ENCODE data around the gene CSRNP3.

CSRNP3 gene

GRCh38 chr2:165469417-165469816, at the start of gene CSRNP3:
Gene CSRNP3, plus strand, starts transcription at chr2:165469698. Its CDS starts 125,368 bp downstream, at chr2:165595066.
- no peak for DNase-seq
- Mint-ChIP-seq H3K27me3 (no peaks in the 10 kb centered on the region), H3K4me1 (no peaks in the 10 kb centered on the region), H3K36me3 (no peaks in the 10 kb centered on the region), H3K4me3 (no peak within 1 kb of the TSS), H3K27ac (no peak within 1 kb of the TSS), H3K9me3 (no peaks in the 10 kb centered on the region)
- CTCF ChIA-PET: interaction anchor here (0.7 kb wide), 1 partner anchor 50 kb away, joined by 3 read pairs; no protein-coding TSS in a partner anchor

- CTCF ChIA-PET: no interaction called here
- DNase-seq: no peak
- Mint-ChIP-seq H3K36me3 (no peaks in the 10 kb centered on the region), H3K4me3 (no peak overlapping the region), H3K9me3 (peaks cover 5% of the 10 kb centered on the region), H3K4me1 (no peaks in the 10 kb centered on the region), H3K27me3 (no peaks in the 10 kb centered on the region), H3K27ac (no peak overlapping the region)
Observed at GRCh38 chr2:165420231-165420630, 49.3 kb upstream of the CSRNP3 start.

- DNase-seq: no peak
- no peaks in the 10 kb centered on the region for H3K36me3 Mint-ChIP-seq
- no peak overlapping the region for H3K27ac Mint-ChIP-seq
- no peaks in the 10 kb centered on the region for H3K4me1 Mint-ChIP-seq
- CTCF ChIA-PET: interaction anchor here (0.5 kb wide), 1 partner anchor 13 kb away, joined by 3 read pairs; no protein-coding TSS in a partner anchor
- H3K27me3 Mint-ChIP-seq: no peaks in the 10 kb centered on the region
- no peak overlapping the region for H3K4me3 Mint-ChIP-seq
- H3K9me3 Mint-ChIP-seq: peaks cover 5% of the 10 kb centered on the region
Observed at GRCh38 chr2:165423081-165423480, 46.4 kb upstream of the CSRNP3 start.

DNA sequence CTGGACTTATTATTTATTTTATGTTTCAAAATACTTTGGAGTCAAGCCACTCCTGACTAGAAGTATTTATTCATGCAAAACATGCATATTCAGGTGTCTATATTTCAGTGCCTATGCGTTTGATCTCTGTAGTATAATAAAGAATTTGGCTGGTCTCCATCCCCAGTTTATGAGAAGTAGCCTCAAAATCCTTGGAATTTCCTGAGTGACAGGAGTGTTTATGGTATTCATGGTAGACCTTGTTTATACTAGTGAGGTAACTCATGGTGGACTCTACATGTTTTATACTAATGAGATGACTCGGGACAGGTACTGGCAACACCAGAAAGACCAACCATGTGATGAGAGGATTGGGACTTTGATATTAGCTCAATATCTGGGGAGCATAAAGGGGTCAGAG, 43.9 kb upstream of the CSRNP3 start:
- Mint-ChIP-seq H3K27me3 (no peaks in the 10 kb centered on the region), H3K27ac (no peak overlapping the region)

DNA sequence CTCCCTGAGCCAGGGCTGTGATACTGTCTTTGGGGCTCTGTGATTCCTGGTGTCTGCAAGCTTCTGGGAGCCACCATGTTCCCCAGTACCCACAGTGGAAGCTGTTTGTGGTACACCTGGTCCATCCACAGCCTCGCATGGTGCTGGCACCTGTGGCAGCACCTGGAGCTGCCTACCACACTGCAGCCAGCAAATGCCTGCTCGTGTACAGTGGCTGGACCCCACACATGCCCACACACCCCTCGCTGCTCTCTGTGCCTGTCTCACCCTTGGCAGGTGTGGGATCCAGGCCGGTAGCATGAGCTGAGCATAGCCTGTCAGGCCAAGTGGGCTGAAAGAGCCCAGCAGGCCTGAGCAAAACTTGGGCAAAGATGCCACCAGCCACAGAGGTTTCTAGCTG, 41.8 kb upstream of the CSRNP3 start:
- DNase-seq: no peak
- CTCF ChIA-PET: no interaction called here
- no peak overlapping the region for H3K27ac Mint-ChIP-seq

More for the DNA sequence above, 43.9 kb upstream of the CSRNP3 start:
- no peak for DNase-seq
- peaks cover 5% of the 10 kb centered on the region for H3K9me3 Mint-ChIP-seq
- H3K36me3 Mint-ChIP-seq: no peaks in the 10 kb centered on the region
- H3K4me1 Mint-ChIP-seq: no peaks in the 10 kb centered on the region
- H3K4me3 Mint-ChIP-seq: no peak overlapping the region
- CTCF ChIA-PET: no interaction called here

DNA sequence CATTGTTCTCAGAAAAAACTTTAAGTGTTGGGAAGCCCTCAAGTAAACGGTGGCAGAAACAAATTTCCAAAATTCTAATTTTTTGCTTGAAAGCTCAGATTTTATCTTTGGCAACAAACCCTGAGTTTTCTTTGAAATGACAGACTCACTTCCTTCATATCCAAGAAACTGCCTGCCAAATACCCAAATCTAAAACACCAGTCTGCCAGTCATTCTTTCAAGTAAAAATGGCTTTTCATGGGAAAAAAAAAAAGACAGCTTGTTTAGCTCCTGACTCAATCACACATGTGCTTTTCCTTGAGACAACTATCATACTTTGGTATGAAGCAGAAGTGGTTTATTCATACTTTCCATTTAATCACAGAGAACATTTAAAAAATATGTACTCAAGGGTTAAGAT, 40.6 kb upstream of the CSRNP3 start:
- CTCF ChIA-PET: interaction anchor here (0.6 kb wide), 1 partner anchor 553 kb away, joined by 3 read pairs; no protein-coding TSS in a partner anchor
- DNase-seq: no peak
- H3K9me3 Mint-ChIP-seq: no peaks in the 10 kb centered on the region
- H3K36me3 Mint-ChIP-seq: no peaks in the 10 kb centered on the region
- H3K27me3 Mint-ChIP-seq: no peaks in the 10 kb centered on the region
- H3K4me1 Mint-ChIP-seq: no peaks in the 10 kb centered on the region
- H3K4me3 Mint-ChIP-seq: no peak overlapping the region
- no peak overlapping the region for H3K27ac Mint-ChIP-seq

More for the DNA sequence above, 41.8 kb upstream of the CSRNP3 start:
- Mint-ChIP-seq H3K27me3 (no peaks in the 10 kb centered on the region), H3K4me1 (no peaks in the 10 kb centered on the region), H3K4me3 (no peak overlapping the region), H3K9me3 (peaks cover 2% of the 10 kb centered on the region), H3K36me3 (no peaks in the 10 kb centered on the region)

DNA sequence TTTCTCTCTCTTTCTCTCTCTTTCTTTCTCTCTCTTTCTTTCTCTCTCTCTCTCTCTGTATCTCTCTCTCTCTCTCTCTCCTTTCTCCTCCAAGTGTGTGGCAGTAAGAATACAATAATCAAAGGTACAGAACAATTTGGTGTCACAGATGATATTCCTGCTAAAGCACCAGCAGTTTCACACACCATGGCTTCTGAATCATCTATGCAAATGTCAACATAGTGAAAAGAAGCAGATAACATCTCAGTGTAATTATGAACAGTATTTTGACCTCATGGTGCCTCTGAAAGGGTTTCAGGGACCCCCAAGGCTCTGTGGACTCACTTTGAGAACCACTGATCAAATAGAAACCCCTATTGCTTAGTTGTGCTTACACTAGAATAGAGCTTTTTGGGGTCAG, 38.5 kb upstream of the CSRNP3 start:
- Mint-ChIP-seq H3K27ac (no peak overlapping the region), H3K4me3 (no peak overlapping the region), H3K4me1 (no peaks in the 10 kb centered on the region), H3K27me3 (no peaks in the 10 kb centered on the region), H3K9me3 (no peaks in the 10 kb centered on the region), H3K36me3 (no peaks in the 10 kb centered on the region)
- no peak for DNase-seq
- CTCF ChIA-PET: no interaction called here

DNA sequence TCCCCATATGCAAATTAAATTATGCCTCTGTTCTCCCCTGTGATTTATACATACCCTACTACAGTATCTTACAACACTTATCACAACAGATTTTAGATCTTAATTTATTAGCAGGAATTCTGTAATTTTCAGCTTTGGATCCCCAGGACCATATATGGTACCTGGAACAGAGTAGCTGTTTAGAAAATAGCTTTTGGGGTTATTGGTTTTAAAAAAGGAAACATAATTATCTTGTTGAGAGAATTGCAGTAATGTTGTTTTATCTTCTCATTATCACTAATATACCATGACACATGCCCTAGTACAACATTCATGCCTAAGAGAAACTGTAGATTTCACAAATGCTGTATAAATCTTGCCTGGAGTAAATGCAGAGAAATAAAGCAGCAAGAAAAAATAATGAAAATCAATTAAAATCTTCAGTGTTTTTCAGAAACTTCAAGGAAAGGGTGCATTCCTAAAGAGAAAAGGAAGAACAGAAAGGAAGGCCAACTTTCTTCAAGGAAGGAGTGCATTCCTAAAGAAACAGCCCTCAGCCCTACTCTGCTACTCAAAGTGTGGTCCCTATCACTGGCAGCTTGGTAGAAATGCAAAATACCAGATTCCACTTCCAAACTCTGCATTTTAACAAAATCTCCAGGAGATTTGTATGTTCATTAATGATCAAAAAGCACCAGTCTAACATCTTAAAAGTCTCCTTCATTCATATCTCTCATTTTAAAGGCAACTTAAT, 37.1 kb upstream of the CSRNP3 start:
- H3K27ac Mint-ChIP-seq: no peak overlapping the region
- H3K36me3 Mint-ChIP-seq: no peaks in the 10 kb centered on the region
- CTCF ChIA-PET: interaction anchor here (0.7 to 1.2 kb wide), 2 partner anchors 9 to 196 kb away, joined by 3 to 4 read pairs; no protein-coding TSS in a partner anchor
- no peaks in the 10 kb centered on the region for H3K4me1 Mint-ChIP-seq
- no peak overlapping the region for H3K4me3 Mint-ChIP-seq
- no peak for DNase-seq
- no peaks in the 10 kb centered on the region for H3K9me3 Mint-ChIP-seq
- no peaks in the 10 kb centered on the region for H3K27me3 Mint-ChIP-seq

GRCh38 chr2:165434865-165435496, 34.5 kb upstream of the CSRNP3 start:
- Mint-ChIP-seq H3K27ac (no peak overlapping the region), H3K9me3 (no peaks in the 10 kb centered on the region), H3K4me1 (no peaks in the 10 kb centered on the region), H3K4me3 (no peak overlapping the region), H3K27me3 (no peaks in the 10 kb centered on the region), H3K36me3 (no peaks in the 10 kb centered on the region)
- CTCF ChIA-PET: interaction anchor here (0.9 to 1.5 kb wide), 2 partner anchors 14 to 16 kb away, joined by 3 to 4 read pairs; no protein-coding TSS in a partner anchor
- DNase-seq: no peak

GRCh38 chr2:165435611-165436010, 33.9 kb upstream of the CSRNP3 start:
- Mint-ChIP-seq H3K27me3 (no peaks in the 10 kb centered on the region), H3K27ac (no peak overlapping the region), H3K4me1 (no peaks in the 10 kb centered on the region), H3K9me3 (no peaks in the 10 kb centered on the region), H3K36me3 (no peaks in the 10 kb centered on the region), H3K4me3 (no peak overlapping the region)
- CTCF ChIA-PET: interaction anchor here (0.9 to 1.5 kb wide), 2 partner anchors 13 to 15 kb away, joined by 3 to 4 read pairs; no protein-coding TSS in a partner anchor
- DNase-seq: no peak

DNA sequence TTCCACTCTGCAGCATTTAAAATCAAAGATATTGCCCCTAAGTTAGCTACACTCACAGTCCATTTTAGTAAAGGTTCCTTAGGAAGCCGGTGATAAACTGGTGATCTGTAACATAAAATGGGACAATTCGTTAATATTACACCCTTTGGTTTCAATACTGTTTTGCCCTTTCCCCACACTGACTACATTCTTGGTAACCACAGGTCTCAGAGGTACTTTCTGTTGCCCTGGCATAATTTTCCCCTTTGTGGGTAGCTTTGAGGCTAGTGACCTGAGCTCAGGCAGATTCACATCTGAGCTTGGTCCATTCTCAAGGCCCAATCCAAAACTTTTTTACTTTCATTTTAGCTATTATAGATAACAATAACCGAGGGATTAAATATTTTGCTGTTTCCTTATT, 32.9 kb upstream of the CSRNP3 start:
- Mint-ChIP-seq H3K27ac (no peak overlapping the region), H3K36me3 (no peaks in the 10 kb centered on the region), H3K27me3 (no peaks in the 10 kb centered on the region), H3K9me3 (no peaks in the 10 kb centered on the region), H3K4me1 (no peaks in the 10 kb centered on the region), H3K4me3 (no peak overlapping the region)
- CTCF ChIA-PET: interaction anchor here (0.6 kb wide), 1 partner anchor 58 kb away, joined by 5 read pairs; no protein-coding TSS in a partner anchor
- DNase-seq: no peak

DNA sequence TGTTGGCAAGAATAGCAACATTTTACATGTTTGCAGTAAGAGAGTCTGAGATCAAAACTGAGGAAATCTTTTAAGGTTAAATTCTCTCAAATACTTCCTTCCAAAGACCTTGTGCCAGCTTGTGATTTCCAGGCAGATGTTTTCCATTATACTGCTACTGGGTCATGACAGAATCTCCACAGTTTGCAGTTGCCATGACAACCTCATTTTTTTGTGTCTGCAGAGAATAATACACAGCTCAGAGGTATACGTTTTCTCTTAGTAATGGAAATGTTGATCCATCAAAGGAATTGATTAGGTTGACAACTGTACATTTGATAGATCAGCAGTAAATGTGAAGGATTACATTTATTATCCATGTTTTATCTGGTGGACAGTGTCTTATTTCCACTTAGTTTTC, 29.1 kb upstream of the CSRNP3 start:
- DNase-seq: no peak
- Mint-ChIP-seq H3K4me1 (peaks cover 15% of the 10 kb centered on the region), H3K36me3 (no peaks in the 10 kb centered on the region), H3K27ac (no peak overlapping the region), H3K27me3 (no peaks in the 10 kb centered on the region), H3K4me3 (no peak overlapping the region), H3K9me3 (no peaks in the 10 kb centered on the region)
- CTCF ChIA-PET: interaction anchor here (1.0 kb wide), 1 partner anchor 31 kb away, joined by 3 read pairs; no protein-coding TSS in a partner anchor

- peaks cover 15% of the 10 kb centered on the region for H3K4me1 Mint-ChIP-seq
- DNase-seq: no peak
- no peak overlapping the region for H3K4me3 Mint-ChIP-seq
- H3K27me3 Mint-ChIP-seq: no peaks in the 10 kb centered on the region
- H3K36me3 Mint-ChIP-seq: no peaks in the 10 kb centered on the region
- no peaks in the 10 kb centered on the region for H3K9me3 Mint-ChIP-seq
- CTCF ChIA-PET: no interaction called here
- peak overlapping the region; percentile 8 for H3K27ac Mint-ChIP-seq
Observed at GRCh38 chr2:165443511-165443910, 26.0 kb upstream of the CSRNP3 start.

DNA sequence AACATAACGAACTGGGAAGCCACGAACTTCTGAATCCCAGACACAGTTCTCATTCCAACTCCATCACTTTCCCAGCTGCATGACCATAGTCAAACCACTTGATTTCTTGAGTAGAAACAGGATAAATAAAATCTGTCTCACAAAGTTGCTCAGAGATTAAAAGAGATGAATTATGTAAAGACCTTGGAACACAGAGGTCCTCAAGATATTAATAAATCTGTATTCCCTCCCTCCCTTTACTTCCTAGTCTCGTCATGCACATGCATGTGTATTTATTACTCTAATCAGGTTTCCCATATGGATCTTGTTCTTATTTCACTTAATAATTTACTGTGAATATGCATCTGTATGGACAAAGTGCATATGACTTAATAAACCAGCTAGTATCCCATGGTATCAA, 21.1 kb upstream of the CSRNP3 start:
- peaks cover 9% of the 10 kb centered on the region for H3K4me1 Mint-ChIP-seq
- no peaks in the 10 kb centered on the region for H3K9me3 Mint-ChIP-seq
- H3K4me3 Mint-ChIP-seq: no peak overlapping the region
- H3K27ac Mint-ChIP-seq: no peak overlapping the region
- CTCF ChIA-PET: interaction anchor here (1.2 kb wide), 1 partner anchor 13 kb away, joined by 4 read pairs; no protein-coding TSS in a partner anchor
- no peaks in the 10 kb centered on the region for H3K27me3 Mint-ChIP-seq
- no peak for DNase-seq
- H3K36me3 Mint-ChIP-seq: no peaks in the 10 kb centered on the region
